H9 (cell line): ENCODE data around the gene SLC6A8. TPM values are rescaled to one million over a fixed set of nuclear protein-coding genes. Genes with fewer than 3 reads are reported as not detected.

Experiments used
- DNase-seq: peaks from one replicate; pipeline ENCODE4 v3.0.0-alpha.2; 2017
- H2AFZ ChIP-seq: one replicate; pipeline ENCODE4 v1.6.1; 2013; ENCODE audit warnings: mild to moderate bottlenecking, low read length, control low read depth, moderate library complexity
- H2AK5ac ChIP-seq: 2 replicates; pipeline ENCODE4 v1.6.1; 2013; ENCODE audit warnings: low read length, control low read depth, mixed read lengths; ENCODE audit not compliant: insufficient read length
- H2BK120ac ChIP-seq: one replicate; pipeline ENCODE4 v1.6.1; 2013; ENCODE audit warnings: low read depth, mild to moderate bottlenecking, low read length, control low read depth, inconsistent platforms; ENCODE audit not compliant: poor library complexity, severe bottlenecking
- H2BK12ac ChIP-seq: 2 replicates; pipeline ENCODE4 v1.6.1; 2013; ENCODE audit warnings: low read length, control low read depth, mixed read lengths, low read depth; ENCODE audit not compliant: insufficient read length
- H2BK15ac ChIP-seq: 2 replicates; pipeline ENCODE4 v1.6.1; 2013; ENCODE audit warnings: low read depth, low read length, control low read depth
- H2BK20ac ChIP-seq: one replicate; pipeline ENCODE4 v1.6.1; 2013; ENCODE audit warnings: low read depth, mild to moderate bottlenecking, low read length, control low read depth, inconsistent platforms; ENCODE audit not compliant: poor library complexity, severe bottlenecking
- H2BK5ac ChIP-seq: 2 replicates; pipeline ENCODE4 v1.6.1; 2013; ENCODE audit warnings: low read length, control low read depth, mixed read lengths; ENCODE audit not compliant: insufficient read length
- H3K14ac ChIP-seq: 2 replicates; pipeline ENCODE4 v1.6.1; 2013; ENCODE audit warnings: low read length, control low read depth; ENCODE audit not compliant: insufficient read depth
- H3K18ac ChIP-seq: 2 replicates; pipeline ENCODE4 v1.6.1; 2013; ENCODE audit warnings: low read depth, mild to moderate bottlenecking, mixed read lengths, low read length, control low read depth; ENCODE audit not compliant: insufficient read length
- H3K23ac ChIP-seq: 2 replicates; pipeline ENCODE4 v1.6.1; 2013; ENCODE audit warnings: low read length, control low read depth, mixed read lengths, low read depth; ENCODE audit not compliant: insufficient read length
- H3K23me2 ChIP-seq: 2 replicates; pipeline ENCODE4 v1.6.1; 2013; ENCODE audit warnings: low read depth, mild to moderate bottlenecking, mixed read lengths, low read length, control low read depth; ENCODE audit not compliant: insufficient read length, poor library complexity, severe bottlenecking
- H3K27ac ChIP-seq: 2 replicates; pipeline ENCODE4 v1.5.1; 2013; ENCODE audit warnings: low read length, control low read depth, mixed read lengths, low read depth; ENCODE audit not compliant: insufficient read length
- H3K27me3 ChIP-seq: 2 replicates; pipeline ENCODE4 v1.6.1; 2013; ENCODE audit warnings: low read length, control low read depth, inconsistent platforms; ENCODE audit not compliant: insufficient read depth
- H3K4ac ChIP-seq: 2 replicates; pipeline ENCODE4 v1.6.1; 2013; ENCODE audit warnings: low read depth, mild to moderate bottlenecking, control low read depth, inconsistent platforms, low read length, moderate library complexity
- H3K4me1 ChIP-seq: 2 replicates; pipeline ENCODE4 v1.6.1; 2013; ENCODE audit warnings: low read length, control low read depth, inconsistent platforms; ENCODE audit not compliant: insufficient read depth
- H3K4me2 ChIP-seq: 2 replicates; pipeline ENCODE4 v1.6.1; 2013; ENCODE audit warnings: low read length, control low read depth, mixed read lengths; ENCODE audit not compliant: insufficient read length, insufficient read depth
- H3K56ac ChIP-seq: 2 replicates; pipeline ENCODE4 v1.6.1; 2013; ENCODE audit warnings: low read depth, mild to moderate bottlenecking, mixed read lengths, low read length, control low read depth; ENCODE audit not compliant: insufficient read length
- H3K79me1 ChIP-seq: 2 replicates; pipeline ENCODE4 v1.6.1; 2013; ENCODE audit warnings: low read depth, mild to moderate bottlenecking, moderate library complexity, low read length, control low read depth, inconsistent platforms; ENCODE audit not compliant: insufficient read depth, poor library complexity, severe bottlenecking
- H3K79me2 ChIP-seq: 2 replicates; pipeline ENCODE4 v1.6.1; 2013; ENCODE audit warnings: low read length, control low read depth, inconsistent platforms; ENCODE audit not compliant: insufficient read depth
- H3K9ac ChIP-seq: 2 replicates; pipeline ENCODE4 v1.6.1; 2013; ENCODE audit warnings: low read length, control low read depth, mixed read lengths; ENCODE audit not compliant: insufficient read length; ENCODE audit errors: extremely low read depth
- H3K9me3 ChIP-seq: one replicate; pipeline ENCODE4 v1.6.1; 2013; ENCODE audit warnings: low read depth, low read length, inconsistent platforms; ENCODE audit not compliant: control insufficient read depth
- H3T11ph ChIP-seq: one replicate; pipeline ENCODE4 v1.6.1; 2013; ENCODE audit warnings: mild to moderate bottlenecking, low read length, control low read depth, inconsistent platforms
- H4K20me1 ChIP-seq: one replicate; pipeline ENCODE4 v1.6.1; 2013; ENCODE audit not compliant: control insufficient read depth, insufficient read length, insufficient read depth
- H4K5ac ChIP-seq: 2 replicates; pipeline ENCODE4 v1.6.1; 2013; ENCODE audit warnings: low read depth, mild to moderate bottlenecking, mixed read lengths, low read length, control low read depth; ENCODE audit not compliant: insufficient read length
- H4K8ac ChIP-seq: replicated peaks from 2 replicates; pipeline ENCODE4 v1.6.1; 2013; ENCODE audit warnings: low read length, control low read depth, mixed read lengths, low read depth; ENCODE audit not compliant: insufficient read length
- H4K91ac ChIP-seq: 2 replicates; pipeline ENCODE4 v1.6.1; 2013; ENCODE audit warnings: low read depth, mild to moderate bottlenecking, moderate library complexity, mixed read lengths, low read length, control low read depth; ENCODE audit not compliant: insufficient read length
- H3K27ac Mint-ChIP-seq, 3 experiments: 2 replicates in 2 of 3; 3 replicates in 1 of 3; pipeline ENCODE4 v1.8.0; 2020 to 2021; ENCODE audit warnings: mixed read lengths in 3 of 3, mild to moderate bottlenecking in 1 of 3, moderate library complexity in 1 of 3
- H3K27me3 Mint-ChIP-seq: 2 replicates; pipeline ENCODE4 v1.8.0; 2021; ENCODE audit warnings: low read depth, mild to moderate bottlenecking, moderate library complexity, mixed read lengths
- H3K36me3 Mint-ChIP-seq, 3 experiments: 2 replicates in 2 of 3; 3 replicates in 1 of 3; pipeline ENCODE4 v1.8.0; 2020 to 2021; ENCODE audit warnings: low read depth in 3 of 3, mixed read lengths in 3 of 3; ENCODE audit not compliant: insufficient read depth in 1 of 3
- H3K4me1 Mint-ChIP-seq, 2 experiments: 2 replicates each; pipeline ENCODE4 v1.8.0; 2020; ENCODE audit warnings: mixed read lengths in 2 of 2
- H3K4me3 Mint-ChIP-seq, 2 experiments: 2 replicates in 1 of 2; 3 replicates in 1 of 2; pipeline ENCODE4 v1.8.0; 2020 to 2021; ENCODE audit warnings: mild to moderate bottlenecking in 2 of 2, mixed read lengths in 2 of 2, moderate library complexity in 1 of 2
- H3K9me3 Mint-ChIP-seq, 2 experiments: 2 replicates in 1 of 2; 3 replicates in 1 of 2; pipeline ENCODE4 v1.8.0; 2020; ENCODE audit warnings: mild to moderate bottlenecking in 2 of 2, mixed read lengths in 2 of 2, moderate library complexity in 1 of 2
- CTCF ChIP-seq: fragments of 200-600 bp; sonication (generic); conservative IDR thresholded peaks from 3 replicates; pipeline ENCODE4 v1.8.0; 2021; ENCODE audit warnings: antibody characterized with exemption, mild to moderate bottlenecking
- WGBS: extraction: QIAGEN DNeasy Blood & Tissue Kit; methylation state at CpG from one replicate; pipeline ENCODE4 v1.1.7; 2013; ENCODE audit warnings: missing lambda C conversion rate, low lambda C conversion rate, mixed read lengths; ENCODE audit not compliant: insufficient read length; ENCODE audit errors: extremely low coverage; 5-methylcytosine and 5-hydroxymethylcytosine counted together
- total RNA-seq: library from RNA; stranded (reverse); gene quantifications from 2 replicates; pipeline ENCODE4 v1.2.1, GENCODE V29; 2021

The SLC6A8 gene
- total RNA-seq, 1 experiment from 2014 or later = 229 TPM

DNA sequence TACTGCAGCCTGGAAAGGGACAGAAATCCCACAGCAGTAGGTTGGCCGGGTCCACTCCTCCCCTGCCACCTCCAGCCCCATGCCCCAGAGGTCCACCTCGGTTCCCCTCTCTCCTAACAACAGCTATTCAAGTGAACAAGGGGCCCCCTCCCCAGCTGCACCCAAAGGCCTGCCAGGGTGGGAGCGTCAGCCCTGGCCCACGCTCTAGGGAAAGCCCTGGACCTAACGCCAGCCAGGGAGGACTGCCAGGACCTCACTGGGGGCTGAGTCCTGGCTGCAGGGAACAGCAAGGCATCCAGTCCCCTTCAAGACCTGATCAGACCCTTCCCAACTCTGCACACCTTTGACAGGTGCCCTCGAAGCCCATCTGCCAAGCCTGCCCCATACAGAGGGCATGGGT lies 13.2 kb downstream of the SLC6A8 start:
- Histone ChIP-seq H3K79me2 (no peaks in the 10 kb centered on the region), H3T11ph (no peak overlapping the region), H3K23ac (no peak overlapping the region), H3K14ac (no peak overlapping the region), H2BK15ac (no peak overlapping the region), H4K8ac (no peak overlapping the region), H4K5ac (no peak overlapping the region), H3K56ac (no peak overlapping the region), H2BK120ac (no peak overlapping the region), H3K79me1 (no peaks in the 10 kb centered on the region), H2BK12ac (no peak overlapping the region), H3K4me1 (no peaks in the 10 kb centered on the region), H3K27ac (no peak overlapping the region), H2AFZ (no peak overlapping the region), H4K91ac (no peak overlapping the region), H3K23me2 (no peaks in the 10 kb centered on the region), H2AK5ac (no peak overlapping the region), H3K9ac (no peak overlapping the region), H3K18ac (no peak overlapping the region), H2BK5ac (no peak overlapping the region), H4K20me1 (no peaks in the 10 kb centered on the region), H3K27me3 (no peaks in the 10 kb centered on the region), H3K4ac (no peak overlapping the region), H2BK20ac (no peak overlapping the region), H3K9me3 (no peaks in the 10 kb centered on the region), H3K4me2 (no peak overlapping the region)
- Mint-ChIP-seq H3K36me3 (peaks cover 23 to 57% (median 42%) of the 10 kb centered on the region in 3 experiments), H3K4me3 (no peak overlapping the region; a peak in 1 of 5 replicates), H3K4me1 (no peaks in the 10 kb centered on the region), H3K9me3 (peaks cover 58 to 75% of the 10 kb centered on the region in 2 experiments), H3K27me3 (peaks cover 1% of the 10 kb centered on the region), H3K27ac (0 out of 7 replicates have a peak overlapping the region, but pooled peaks of 1 of the 3 experiments have one; percentile 30)
- DNase-seq = no peak
- no peak for TF ChIP-seq CTCF
- WGBS = no CpG with 5 or more reads among the region's 6 CpGs
